ENCODE measurements around the gene TNPO1.
A peak's percentile ranks its signal among the peaks of the same experiment; 100 is the strongest.
"Not testable (repeated sequence)": the region's sequence is repeated elsewhere in the genome, so short reads cannot be mapped to it uniquely, and the experiment has no call there.

Gene TNPO1

DNA sequence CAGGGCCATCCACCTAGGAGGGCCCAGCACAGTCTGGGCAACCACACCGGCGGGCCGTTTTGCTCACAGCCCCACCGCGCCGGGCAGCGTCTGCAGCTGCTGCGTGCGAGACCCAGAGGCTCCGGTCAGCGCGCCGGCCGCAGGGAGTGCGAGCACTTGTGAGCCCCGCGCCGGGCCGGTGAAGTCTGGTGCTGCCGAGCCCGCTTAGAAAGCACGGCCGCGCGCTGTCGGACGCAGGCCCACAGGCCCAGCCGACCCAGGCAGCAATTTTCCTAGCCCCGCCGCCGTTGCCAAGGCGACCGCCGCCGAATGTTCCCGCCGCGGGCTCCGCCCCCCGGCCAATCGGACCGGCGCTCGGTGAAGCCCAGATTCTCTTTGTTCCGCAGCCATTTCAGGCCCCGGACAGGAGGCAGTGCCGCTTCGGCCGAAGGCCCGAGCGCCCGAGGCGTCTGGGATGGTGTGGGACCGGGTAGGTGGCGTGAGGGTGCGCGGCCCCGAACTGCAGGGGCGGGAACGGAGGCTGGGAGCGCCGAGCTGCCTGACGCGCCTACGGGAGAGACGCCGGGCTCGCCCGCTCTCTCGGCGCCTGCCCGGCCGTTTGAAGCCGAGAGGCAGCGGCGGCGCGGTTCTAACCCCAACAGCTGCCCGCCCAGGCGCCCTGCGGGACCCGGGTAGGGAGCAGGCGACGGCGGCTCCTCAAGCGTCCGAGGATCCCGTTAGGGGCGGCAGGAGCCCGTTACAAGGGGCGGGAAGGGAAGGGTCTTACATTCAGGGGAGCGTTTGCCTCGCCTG is at the start of gene TNPO1:
TNPO1 (plus strand) TSS at position 378 of the 792 bp plus-strand sequence; CDS start at position 455, 77 bp downstream.
- peak; percentile 88 for DNase-seq

DNA sequence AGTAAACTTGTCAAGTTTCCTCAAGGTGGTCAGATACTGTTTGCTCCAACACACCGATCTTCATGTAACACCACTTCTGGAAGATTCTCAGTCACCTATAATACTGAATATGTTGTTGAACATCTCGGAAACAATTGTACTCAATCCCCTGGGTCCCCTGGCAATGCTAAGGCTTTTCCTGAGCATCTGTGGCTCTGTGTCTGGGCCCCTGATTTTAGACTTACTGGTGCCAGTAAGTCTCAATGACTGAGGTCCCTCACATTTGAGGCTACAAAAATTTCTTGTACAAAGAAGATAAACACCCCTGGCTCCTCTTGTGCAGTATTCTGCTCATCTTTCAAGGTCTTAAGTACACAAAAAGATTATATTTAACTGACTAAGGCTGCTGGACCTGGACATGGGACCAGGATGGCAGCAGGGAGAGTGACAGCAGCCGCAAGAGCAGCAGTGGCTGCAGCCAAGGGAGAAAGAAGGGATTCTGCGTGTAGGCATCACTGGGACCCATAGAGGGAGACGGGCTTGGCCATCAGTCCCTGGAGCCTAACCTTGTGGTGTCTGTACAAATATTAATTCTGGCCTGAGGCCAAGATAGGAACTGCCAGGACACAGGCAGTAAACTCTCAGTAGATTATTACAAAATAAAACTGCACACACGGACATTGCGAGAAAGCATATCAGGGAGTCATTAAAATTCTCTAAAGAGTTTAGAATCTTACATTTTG is 49.0 kb upstream of the TNPO1 start:
- DNase-seq = no peak

DNA sequence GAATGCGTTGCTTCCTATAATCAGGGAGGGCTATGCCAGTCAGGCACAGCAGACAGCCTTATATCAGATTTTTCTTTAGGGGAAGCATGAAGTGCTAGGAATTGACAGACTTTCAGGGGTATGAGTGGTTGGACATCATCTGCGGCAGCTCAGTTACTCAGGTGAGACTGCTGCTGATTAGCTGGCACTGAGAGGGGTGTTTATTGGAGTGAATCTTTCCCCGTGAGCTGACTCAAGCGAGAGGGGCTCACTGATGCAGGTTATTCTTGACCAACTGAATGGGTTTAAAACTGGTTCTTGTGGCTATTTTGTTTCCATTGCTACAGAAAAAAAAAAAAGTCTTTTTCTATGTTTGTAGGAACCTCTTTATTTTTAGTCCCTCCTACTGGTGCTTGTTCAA is 46.2 kb upstream of the TNPO1 start:
- DNase-seq = no peak

DNA sequence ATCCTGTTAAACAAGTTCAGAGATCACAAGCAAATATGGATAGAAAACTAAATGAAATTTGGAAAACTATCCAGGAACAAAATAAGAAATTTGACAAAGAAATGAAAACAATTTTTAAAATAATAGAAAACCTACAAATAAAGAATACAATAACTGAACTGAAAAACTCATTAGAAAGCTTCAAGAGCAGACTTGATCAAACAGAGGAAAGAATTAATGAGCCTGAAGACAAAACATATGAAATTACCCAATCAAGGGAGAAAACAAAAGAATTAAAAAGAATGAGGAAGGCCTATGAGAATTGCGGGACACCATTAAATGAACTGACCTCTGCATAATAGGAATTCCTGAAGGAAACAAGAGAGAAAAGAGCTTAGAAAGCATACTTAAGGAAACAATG is 39.8 kb upstream of the TNPO1 start:
- no peak for DNase-seq

DNA sequence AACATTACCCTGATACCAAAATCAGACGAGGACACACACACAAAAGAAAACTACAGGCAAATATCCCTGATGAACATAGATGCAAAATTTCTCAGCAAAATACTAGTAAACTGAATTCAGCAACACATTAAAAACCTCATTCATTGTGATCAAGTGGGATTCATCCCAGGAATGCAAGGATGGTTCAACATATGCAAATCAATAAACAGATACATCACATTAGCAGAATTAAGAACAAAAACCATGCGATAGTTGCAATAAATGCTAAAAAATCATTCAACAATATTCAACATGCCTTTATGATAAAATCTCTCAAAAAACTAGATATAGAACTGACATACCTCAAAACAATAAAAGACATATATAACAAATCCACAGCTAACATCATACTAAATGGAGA is 36.9 kb upstream of the TNPO1 start:
- DNase-seq = no peak

DNA sequence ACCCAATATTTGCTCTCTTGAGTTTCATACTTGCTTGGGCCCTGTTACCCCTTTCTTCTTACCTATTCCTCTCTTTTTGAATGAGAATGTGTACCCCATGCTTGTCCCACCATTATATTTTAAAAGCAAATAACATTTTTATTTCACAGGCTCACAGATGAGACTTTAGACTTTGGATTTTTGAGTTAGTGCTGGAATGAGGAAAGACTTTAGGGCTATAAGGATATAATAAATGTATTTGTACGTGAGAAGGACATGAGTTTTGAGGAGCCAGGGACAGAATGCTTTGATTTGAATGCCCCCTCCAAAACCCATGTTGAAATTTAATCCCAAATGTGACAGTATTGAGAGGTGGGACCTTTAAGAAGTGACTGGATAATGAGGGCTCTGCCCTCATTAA is 33.1 kb upstream of the TNPO1 start:
- DNase-seq = no peak

DNA sequence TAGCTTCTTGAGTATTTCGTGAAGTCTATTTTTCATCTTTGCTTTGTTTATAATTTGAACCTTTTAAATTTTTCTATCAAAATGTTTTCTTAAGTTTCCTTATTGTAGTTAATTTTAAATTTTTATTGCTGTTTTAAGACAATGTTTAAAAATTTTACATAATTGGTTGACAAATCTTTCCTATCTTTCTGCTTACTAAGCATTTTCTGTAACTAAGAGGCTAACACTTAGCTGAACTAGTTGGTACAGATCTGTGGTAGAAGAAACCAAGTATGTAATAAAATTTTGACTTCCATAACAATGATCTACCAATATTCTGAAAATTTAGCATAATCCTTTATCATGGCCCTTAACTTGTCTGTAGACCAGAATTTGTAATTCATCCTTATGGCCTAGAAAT is 32.3 kb upstream of the TNPO1 start:
- DNase-seq = no peak

DNA sequence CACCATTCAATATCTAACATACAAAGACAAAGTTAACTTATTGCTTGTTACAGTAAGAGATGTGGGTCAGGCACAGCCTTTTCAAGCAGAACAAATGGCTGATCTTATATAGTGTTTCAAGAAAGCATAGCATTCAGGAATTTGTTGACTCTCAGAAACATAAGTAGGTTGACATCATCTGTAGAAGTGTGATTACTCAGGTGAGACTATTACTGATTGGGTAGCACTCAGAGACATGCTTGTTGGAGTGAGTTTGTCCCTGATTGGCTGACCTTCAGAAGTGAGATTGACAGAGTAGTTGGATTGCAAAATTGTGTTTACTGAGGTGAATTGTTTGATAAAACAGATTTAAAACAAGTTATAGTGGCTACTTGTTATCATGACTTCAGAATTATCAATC is 30.7 kb upstream of the TNPO1 start:
- DNase-seq = no peak

DNA sequence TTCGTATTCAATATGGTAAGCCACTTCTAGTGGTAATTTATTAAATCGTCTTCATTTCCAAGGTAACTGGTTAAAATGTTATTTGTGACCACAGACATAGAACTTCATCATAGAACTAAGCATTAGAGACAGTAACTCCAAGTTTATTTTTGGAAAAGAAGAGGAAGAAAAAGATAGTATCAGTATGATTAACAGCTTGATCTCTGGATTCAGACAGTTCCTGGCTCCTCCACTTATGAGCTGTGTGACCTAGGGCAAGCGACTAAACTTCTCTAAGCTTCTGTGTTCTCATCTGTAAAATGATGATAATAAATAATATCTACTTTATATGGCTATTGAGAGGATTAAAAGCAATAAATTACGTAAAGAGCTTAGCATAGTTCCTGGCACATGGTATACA is 29.8 kb upstream of the TNPO1 start:
- no peak for DNase-seq

DNA sequence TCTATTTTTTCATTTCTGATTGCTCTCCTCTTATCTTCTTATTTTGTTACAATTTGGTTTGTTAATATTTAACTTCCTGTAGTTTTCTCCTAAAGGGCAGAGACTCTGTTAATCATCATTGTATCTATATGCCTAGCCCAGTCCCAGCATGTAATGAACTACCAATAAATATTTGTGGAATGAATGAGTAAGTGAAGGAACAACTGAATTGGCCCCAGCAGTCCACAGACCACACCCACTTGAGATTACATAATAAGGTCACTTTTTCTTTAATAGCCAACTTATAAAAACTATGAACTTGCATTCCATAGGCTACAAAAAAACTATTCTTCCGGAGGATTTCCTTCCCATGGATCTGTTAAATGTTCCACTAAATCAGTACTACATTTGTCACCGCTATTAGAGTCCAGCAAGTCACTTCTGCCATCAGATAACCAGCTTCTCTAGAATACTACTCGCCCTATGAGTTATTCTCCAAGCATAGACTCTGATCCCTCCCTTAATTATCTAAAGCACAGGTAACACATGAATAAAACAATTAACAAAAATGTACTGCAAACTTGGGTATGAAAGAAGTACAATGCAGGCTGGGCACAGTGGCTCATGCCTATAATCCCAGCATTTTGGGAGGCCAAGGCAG is 27.5 kb upstream of the TNPO1 start:
- DNase-seq = no peak

DNA sequence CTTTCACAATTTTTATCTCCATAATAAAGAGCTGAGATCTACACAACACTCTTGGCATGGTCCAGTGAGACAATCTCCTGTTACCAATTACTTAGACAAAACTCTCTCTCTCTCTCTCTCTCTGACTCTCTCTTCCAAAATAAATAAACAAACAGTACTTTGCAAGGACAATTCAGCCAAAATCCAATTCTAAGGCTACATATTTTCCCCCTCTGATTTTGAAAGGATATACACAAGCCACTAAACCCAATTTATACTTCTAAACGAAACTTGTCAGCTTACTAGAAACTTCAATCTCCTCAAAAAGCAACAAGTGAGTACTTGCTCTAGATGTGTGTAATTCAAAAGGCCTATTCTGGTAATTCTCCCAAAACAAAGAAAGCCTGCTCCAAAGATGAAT is 26.3 kb upstream of the TNPO1 start:
- no peak for DNase-seq

DNA sequence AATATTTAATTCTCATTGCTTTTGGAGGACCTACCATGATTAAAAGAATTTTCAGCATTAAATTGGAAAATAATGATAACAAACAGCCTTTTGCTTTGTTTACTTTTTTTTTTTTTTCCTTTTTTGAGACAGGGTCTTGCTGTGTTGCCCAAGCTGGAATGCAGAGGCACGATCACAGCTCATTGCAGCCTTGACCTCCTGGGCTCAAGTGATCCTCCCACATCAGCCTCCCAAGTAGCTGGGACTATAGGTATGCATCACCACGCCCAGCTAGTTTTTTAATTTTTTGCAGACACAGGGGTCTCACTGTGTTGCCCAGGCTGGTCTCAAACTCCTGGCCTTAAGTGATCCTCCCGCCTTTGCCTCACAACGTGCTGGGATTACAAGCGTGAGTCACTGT is 23.8 kb upstream of the TNPO1 start:
- DNase-seq = not testable (repeated sequence)

DNA sequence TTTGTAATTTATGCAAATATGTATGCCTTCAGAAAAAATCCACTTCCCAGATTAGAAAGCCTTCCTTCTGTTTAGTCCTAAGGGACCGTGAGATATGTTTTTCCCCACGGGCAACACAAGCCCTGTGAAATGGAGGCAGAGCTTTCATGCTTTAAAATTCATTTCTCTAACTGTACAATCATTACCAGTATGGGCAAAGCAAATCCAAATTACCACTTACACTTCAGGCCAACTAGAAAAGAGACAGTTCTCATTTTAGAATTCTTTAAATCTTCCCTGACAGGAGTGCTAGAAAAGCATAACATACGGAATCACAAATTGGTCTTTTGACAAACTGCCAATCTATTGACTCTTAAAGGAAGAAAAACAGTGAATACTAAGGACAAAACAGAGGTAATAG is 20.5 kb upstream of the TNPO1 start:
- no peak for DNase-seq

DNA sequence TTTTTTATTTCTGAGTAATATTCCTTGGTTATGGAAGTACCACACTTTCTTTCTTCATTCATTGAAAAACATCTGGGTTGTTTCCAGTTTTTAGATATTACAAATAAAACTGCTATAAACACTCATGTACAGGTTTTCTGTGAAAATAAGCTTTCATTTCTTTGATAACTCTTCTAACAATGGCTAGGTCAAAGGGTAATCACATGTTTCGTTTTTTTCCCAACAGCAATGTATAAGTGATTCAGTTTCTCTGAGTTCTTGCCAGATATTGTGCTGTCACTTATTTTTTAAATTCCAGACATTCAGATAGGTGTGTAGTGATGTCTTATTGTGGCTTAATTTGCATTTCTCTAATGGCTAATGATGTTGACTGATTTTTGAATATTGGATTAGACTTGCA is 16.7 kb upstream of the TNPO1 start:
- no peak for DNase-seq

DNA sequence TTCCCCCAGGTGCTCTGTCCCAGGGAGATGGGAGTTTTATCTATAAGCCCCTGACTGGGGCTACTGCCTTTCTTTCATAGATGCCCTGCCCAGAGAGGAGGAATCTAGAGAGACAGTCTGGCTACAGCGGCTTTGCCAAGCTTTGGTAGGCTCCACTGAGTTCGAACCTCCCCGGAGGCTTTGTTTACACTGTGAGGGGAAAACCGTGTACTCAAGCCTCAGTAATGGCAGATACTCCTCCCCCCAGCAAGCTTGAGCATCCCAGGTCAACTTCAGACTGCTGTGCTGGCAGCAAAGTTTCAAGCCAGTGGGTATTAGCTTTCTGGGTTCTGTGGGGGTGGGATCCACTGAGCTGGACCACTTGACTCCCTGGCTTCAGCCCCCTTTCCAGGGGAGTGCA is 7.8 kb upstream of the TNPO1 start:
- DNase-seq = not testable (repeated sequence)

DNA sequence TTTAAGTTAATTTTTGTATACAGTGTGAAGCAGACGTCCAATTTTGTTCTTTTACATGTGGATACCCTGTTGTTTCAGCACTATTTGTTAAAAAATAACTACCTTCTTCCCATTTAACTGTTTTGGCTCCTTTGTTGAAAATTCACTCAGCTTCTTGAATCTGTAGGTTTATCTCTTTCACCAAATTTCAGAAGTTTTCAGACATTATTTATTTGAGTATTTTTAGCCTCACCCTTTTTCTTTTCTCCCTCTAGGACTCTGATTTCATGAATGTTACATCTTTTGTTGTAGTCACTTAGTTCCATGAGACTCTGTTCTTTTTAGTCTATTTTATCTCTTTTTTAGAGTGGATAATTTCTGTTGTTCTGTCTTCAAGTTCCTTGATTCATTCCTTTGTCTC is 4.6 kb upstream of the TNPO1 start:
- DNase-seq = no peak

DNA sequence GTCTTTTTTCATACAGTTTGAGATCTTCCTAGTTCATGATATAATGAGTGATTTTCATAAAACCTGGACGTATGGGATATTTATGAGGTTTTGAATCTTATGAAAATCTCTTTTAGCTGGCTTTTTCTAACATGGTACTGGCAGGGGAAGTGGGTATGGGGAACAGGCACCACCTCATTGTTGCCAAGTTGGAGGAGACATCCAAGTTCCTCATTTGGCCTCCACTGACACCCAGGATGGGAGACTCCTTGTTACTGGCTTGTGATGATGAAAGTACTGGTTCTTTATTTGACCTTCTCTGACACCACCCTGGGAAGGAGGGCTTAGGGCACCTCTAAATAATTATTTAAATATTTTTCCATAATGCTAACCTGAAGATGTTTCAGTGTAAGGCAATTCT is 4.0 kb upstream of the TNPO1 start:
- peak; percentile 82 for DNase-seq

DNA sequence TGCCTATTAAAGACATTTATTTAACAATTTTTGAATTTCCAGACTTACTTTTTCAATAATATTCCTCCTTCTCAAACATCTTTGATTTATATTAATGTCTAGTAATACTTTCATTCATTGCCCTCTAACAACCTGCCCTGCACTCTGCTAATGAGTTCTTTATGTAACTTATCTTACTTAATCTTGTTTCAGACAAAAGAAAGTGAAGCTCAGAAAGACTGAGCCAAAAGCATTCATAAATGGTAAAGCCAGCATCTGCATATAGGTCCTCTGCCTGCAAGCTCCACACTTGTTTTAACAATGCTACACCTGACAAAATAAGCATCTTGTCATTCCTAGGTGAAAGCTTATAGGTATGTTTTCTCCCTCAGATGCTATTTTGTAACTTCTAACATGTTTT is 2.4 kb upstream of the TNPO1 start:
- no peak for DNase-seq

DNA sequence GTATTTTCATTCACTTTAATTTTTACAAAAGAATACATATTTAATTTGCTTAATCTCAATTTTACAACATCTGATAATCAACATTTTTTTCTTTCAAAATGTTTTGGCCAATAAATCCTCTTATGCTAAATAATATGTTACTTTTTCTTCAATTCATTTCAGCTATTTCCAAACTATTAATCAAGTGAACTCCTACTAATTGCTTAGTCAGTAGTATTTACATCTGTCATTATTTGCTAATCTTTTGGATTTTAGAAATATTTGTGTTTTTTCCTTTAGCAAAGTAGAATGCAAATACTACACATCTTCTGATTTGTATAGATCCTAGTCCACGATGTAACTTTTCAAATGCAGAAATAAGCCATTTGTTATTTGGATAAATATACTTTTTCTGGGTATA is 1.6 kb upstream of the TNPO1 start:
- DNase-seq = no peak

DNA sequence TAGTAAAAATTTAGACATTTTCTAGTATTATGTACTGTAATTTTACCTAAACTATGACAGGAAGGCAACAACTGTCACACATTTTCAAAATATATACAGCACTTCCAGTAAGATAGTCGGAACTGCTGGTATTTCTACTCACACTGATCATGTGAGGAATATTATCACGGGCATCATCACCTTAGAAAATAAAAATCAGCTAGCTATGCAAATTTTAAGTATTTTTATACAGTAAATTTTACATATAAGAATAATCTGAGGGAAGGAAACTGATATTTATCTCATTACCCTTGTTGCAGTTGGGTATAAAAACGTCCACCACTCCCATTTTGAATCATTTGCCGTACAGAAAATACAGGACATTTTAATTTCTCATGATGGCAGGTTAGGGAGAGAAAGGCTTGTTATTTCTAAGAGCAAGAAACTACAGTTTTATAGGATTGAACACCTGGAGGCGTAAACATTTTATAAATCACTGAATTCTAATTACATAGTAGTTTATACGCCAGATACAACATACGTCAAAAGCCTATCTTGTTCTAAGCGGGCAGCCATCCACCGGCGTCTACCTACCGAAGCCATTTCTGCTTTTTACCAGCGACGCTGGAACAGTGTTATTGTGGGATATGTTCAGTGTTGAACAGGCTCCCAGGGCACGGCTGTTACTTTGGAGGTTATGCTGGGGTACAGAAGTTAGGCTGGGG is 729 bp upstream of the TNPO1 start:
- DNase-seq = peak; percentile 35

DNA sequence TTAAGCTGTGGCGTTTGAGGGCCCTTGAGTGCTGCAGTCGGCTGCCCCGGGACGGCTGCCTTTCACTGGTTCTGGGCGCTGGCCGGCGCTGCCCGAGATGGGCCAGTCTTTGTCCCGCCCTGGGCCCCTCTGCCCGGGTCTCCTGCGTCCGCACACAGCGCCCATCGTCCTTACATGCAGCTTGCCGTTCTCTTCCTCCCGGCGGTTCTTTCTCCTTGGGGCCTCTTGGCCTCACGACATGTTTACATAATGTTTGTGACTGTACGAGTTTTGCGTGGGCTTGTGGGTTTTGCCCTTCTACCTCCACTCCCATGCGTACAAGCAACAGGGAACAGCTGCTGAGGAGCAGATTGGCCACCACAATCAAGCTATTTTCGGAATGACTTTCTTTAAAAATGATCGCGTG is 618 bp downstream of the TNPO1 start:
- peak; percentile 91 for DNase-seq

DNA sequence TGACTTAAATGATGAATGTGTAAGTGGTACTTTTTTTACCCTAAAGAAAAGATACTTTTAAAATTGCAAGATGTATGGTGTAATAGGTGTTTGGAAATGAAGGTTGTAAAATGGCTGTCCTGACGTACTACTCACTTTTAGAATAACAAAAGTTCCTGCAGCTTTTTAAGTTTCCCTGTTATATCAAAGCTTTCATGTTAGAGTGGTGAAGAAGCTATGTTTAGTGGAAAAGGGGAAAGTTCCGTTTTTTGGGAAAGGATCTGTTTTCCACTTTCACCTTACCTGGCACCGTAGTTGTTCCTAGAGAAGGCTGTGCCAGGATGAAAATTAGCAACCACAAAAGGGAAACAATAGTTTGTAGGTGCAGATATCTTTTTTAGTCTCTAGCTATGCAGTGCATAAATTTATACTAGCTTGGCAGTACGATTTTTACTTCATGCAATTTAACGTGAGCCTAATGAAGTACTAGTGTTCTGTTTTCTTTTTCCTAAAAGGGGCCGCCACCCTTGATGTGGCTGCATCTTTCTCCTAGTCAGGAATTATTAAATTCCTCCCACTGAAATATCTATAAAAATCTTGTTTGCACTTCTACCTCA is 1.3 kb downstream of the TNPO1 start:
- DNase-seq = peak; percentile 38
